H1 (cell line): ENCODE data around the gene MAP7D2. TPM values are rescaled to one million over a fixed set of nuclear protein-coding genes. Genes with fewer than 3 reads are reported as not detected.

ENCODE experiments used
- BACH1 ChIP-seq: IDR thresholded peaks from 2 replicates; pipeline ENCODE4 v1.6.1; 2012; ENCODE audit warnings: low read length, improper control_type of control experiment
- BRCA1 ChIP-seq: IDR thresholded peaks from 2 replicates; pipeline ENCODE4 v1.6.1; 2012; ENCODE audit warnings: low read depth, low read length, improper control_type of control experiment
- CBX8 ChIP-seq: fragments of 300-800, 300-1000 bp; sonication (generic); IDR thresholded peaks from 2 replicates; pipeline ENCODE4 v1.7.1; 2016; ENCODE audit warnings: low read depth, low read length, borderline replicate concordance
- CHD7 ChIP-seq: fragments of 300-600 bp; sonication (generic); IDR thresholded peaks from 2 replicates; pipeline ENCODE4 v1.7.1; 2012; ENCODE audit warnings: low read length, moderate library complexity, mild to moderate bottlenecking, inconsistent platforms; ENCODE audit not compliant: insufficient replicate concordance
- CTBP2 ChIP-seq: IDR thresholded peaks from 2 replicates; pipeline ENCODE4 v1.7.0; 2011; ENCODE audit warnings: borderline replicate concordance, mild to moderate bottlenecking, moderate library complexity, mixed read lengths, low read length; ENCODE audit not compliant: insufficient read depth, insufficient read length
- KDM5A ChIP-seq: fragments of 200-600 bp; IDR thresholded peaks from 2 replicates; pipeline ENCODE4 v1.7.1; 2012; ENCODE audit warnings: mild to moderate bottlenecking, low read length, inconsistent platforms, mixed read lengths
- MAFK ChIP-seq: IDR thresholded peaks from 2 replicates; pipeline ENCODE4 v1.6.1; 2012; ENCODE audit warnings: low read depth, mild to moderate bottlenecking, improper control_type of control experiment, low read length
- NANOG ChIP-seq: IDR thresholded peaks from 2 replicates; pipeline ENCODE4 v1.6.1; 2011; ENCODE audit warnings: low read length, low read depth, mild to moderate bottlenecking, inconsistent platforms; ENCODE audit not compliant: insufficient read depth, poor library complexity, severe bottlenecking
- RAD21 ChIP-seq, 2 experiments: IDR thresholded peaks in 1 of 2; conservative IDR thresholded peaks in 1 of 2; 2 replicates each; pipeline ENCODE4 v1.6.1; 2011; ENCODE audit warnings: low read depth in 2 of 2, low read length in 2 of 2, improper control_type of control experiment in 1 of 2, inconsistent platforms in 1 of 2, mild to moderate bottlenecking in 1 of 2, moderate library complexity in 1 of 2
- polyA plus RNA-seq, 7 experiments: library from polyadenylated mRNA; depleted of rRNA in 3 of 7; stranded (reverse) in 5 of 7; unstranded in 2 of 7; fragments of >200 nt in 5 of 7; fragments of 200-250 nt in 2 of 7; gene quantifications; 1 replicate in 5 of 7; 2 replicates in 1 of 7; 4 replicates in 1 of 7; pipeline versions ENCODE4 v1.2.1 to v1.2.3, GENCODE V29; 2011 to 2013; ENCODE audit warnings: missing spikeins in 2 of 7, mixed read lengths in 2 of 7
- total RNA-seq: library from RNA; stranded (reverse); fragmentation: NEBNext Ultra II Directional; extraction: Animal tissue kit (Norgen Biotek cat#: 25700); gene quantifications from 2 replicates; pipeline ENCODE4 v1.2.1, GENCODE V29; 2021

MAP7D2 gene
- total and polyA plus RNA-seq, 2 of the 8 experiments (the other 6 are each of a cell fraction or from before 2014, with no cell fraction given): 0.65 to 0.83 TPM

GRCh38 chrX:20028588-20028987 is 88.1 kb downstream of the MAP7D2 start (continued):
- no peak for TF ChIP-seq CHD7
- TF ChIP-seq RAD21 (IDR thresholded peaks at IDR 0.05 in 1 of 2, conservative IDR thresholded peaks at IDR 0.05 in 1 of 2; ENCODE audit: low read depth in 2 of 2, low read length in 2 of 2): no peak
- no peak for TF ChIP-seq NANOG
- no peak for TF ChIP-seq CTBP2
- no peak for TF ChIP-seq BACH1
- no peak for TF ChIP-seq CBX8
- TF ChIP-seq KDM5A: no peak
- TF ChIP-seq MAFK: no peak
- TF ChIP-seq BRCA1: no peak
